ENCODE measurements around the gene CEP120.
"Not testable (repeated sequence)": the region's sequence is repeated elsewhere in the genome, so short reads cannot be mapped to it uniquely, and the experiment has no call there.

The CEP120 gene

DNA sequence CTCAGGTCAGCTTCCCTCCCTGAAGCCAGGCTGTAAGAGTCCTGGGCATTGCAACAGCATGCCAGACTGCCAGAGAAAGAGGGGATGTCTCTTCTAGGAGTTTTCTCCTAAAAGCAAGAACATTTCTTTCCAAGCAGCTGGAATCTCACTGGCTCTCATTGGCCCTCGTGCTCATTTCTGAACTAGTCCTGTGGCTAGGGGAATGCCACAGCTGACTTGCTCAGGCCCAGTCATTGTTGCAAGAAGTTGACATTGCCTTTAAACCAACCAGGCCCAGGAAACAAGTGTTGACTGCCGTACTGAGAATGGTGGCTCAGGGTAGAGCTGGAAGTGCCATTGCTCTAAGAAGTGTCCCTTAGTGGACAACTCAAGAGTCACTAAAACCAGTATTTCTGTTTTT lies 15.0 kb upstream of the CEP120 start:
- no peak for DNase-seq

DNA sequence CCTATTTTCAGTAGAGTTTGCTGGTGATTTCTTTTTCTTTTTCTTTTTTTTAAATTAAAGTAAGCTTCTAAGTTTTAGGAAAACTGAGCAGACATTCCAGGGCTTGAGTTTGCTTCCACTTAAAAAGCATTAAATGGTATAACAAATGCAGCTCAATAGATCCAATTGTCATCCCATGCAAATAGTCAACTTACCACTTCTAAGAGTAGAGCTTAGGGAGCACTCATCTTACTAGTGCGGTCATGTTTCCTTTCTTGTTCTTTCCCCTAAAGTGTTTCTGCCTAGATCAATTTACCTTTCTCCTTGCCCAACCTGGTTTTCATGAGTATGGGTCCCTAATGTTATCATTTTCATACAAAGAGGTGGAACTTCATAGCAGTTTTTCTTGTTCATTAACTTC lies 13.0 kb upstream of the CEP120 start:
- DNase-seq: no peak

DNA sequence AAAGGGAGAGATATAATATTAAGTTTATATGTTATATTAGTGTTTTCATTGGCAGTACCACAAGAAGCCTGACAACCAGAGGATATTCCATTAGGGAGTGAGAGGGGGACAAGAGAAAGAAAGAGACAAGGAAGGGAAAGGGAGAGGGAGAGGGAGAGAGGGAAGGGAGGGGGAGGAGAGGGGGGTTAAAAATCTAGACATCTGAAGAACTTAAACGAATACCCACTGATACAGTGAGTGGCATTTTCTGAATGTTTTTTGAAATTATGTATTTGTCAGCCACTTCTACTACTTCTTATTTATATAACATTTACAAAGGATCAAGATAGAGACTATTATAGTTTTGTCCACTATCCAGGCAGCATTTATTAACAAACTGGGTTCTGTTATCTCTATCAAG lies 11.6 kb upstream of the CEP120 start:
- DNase-seq: no peak

DNA sequence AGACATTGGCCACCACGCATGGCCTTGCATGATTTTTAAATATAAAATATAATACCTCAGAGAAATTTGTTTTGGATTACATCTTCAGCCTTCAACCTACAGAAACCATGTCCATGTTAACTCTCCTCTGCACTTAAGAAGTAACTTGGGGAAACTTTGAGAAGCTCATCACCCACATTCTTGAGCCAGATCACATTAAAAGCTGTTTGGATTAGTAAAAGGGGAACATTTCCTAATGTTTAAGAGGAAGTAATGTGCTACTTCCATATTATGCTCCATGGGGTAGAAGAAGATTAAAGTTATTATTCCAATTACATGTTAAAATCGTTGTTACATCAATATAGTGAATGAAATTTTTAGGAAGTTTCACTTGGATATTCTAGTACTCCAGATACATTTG lies 10.4 kb upstream of the CEP120 start:
- no peak for DNase-seq

DNA sequence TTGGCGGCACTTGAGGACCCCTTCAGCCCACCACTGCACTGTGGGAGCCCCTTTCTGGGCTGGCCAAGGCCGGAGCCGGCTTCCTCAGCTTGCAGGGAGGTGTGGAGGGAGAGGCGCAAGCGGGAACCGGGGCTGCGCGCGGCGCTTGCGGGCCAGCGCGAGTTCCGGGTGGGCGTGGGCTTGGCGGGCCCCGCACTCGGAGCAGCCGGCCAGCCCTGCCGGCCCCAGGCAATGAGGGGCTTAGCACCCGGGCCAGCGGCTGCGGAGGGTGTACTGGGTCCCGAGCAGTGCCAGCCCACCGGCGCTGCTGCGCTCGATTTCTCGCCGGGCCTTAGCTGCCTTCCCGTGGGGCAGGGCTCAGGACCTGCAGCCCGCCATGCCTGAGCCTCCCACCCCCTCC lies 7.2 kb upstream of the CEP120 start:
- DNase-seq: not testable (repeated sequence)

DNA sequence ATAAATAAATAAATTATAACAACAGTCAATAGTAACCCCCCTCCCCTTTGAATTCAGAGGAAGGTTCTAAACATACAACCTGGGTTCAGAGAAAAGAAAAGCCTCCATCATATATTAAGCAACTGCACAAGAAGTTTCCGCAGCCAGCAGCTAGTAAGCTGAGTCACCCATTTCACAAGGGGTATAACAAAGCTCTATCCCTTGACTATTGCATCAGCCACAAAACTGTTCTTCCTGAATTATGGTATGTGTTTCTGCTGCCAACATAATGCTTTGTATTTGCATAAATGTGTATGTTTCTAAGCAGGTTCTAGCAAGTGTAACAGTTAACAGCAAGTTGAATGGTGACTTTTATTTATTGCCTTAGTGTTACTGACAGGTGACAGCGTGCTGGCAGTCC lies 6.8 kb upstream of the CEP120 start:
- DNase-seq: no peak

DNA sequence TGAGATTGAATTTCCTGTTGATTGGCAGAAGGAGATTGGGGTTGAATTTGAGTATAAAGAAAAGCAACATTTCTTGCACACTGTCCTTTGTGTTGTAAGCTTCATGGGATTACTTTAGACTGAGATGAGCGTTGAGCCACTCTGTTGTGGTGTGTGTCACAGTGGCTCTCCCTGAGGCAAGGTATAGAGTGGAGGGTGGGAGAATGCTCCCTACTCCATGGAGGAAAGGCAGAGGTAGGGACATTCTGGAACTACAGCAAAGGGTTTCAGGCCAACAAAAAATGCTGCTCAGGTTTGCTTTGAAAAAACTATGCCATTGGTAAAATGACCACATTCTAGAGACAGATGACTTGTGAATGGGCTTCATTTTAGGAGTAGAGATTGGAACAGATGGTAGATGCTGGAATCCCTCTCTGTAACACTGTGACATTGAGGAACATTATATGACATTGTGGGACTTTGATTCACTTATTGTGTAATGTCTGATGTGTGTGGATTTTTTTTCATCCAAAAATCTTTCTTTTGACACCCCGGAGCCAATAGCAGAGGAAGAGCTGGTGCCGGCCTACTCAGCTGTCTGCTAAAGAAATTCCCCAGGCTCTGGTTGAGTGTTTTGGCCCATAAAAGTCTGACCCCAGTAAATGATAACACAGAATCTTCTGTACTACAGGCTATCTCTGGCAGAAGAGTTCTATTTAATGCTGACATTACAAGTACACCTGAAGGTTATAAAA lies 6.2 kb upstream of the CEP120 start:
- no peak for DNase-seq

DNA sequence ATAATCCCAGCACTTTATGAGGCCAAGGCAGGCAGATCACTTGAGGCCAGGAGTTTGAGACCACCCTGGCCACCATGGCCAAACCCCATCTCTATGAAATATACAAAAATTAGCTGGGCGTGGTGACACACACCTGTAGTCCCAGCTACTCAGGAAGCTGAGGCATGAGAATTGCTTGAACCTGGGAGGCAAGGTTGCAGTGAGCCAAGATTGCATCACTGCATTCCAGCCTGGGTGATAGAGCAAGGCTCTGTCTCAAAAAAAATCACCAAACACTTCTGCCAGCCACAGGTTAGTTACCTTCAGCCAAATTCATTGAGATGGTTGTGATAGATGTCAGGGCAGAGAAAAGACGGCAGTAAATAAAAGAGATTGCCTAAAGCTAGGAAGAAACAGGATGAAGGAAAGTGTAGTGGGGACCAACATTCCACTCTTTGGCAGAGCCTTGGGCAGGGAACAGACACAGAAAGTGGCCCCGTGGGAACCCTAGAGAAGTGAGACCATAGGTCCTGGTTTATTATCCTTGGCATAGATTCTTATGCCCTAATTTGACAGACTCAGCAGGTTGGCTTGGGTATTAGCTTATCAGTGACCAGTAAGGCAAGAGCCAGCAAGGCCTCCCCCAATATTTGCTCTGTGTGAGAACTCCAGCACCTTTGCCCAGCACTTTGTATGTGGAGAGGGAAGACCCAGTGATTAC lies 5.5 kb upstream of the CEP120 start:
- DNase-seq: no peak

DNA sequence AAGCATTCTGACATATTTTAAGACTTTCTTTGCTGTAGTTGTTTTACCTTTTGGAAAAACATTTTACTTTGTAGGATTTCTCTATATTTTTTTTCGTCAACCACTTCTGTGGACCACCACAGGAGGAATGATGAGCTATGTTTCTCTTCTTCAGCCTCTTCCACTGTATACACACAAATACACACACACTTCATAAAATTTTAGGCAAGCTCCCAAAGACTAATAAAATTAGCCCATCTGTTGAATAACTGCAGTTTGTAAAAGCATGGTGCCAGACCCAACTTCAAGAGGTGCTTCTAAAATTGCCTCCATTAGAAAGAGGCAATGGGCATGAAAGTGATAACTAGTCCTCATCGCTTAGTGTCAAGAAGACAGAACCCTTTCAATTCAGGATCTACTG lies 4.1 kb upstream of the CEP120 start:
- no peak for DNase-seq

DNA sequence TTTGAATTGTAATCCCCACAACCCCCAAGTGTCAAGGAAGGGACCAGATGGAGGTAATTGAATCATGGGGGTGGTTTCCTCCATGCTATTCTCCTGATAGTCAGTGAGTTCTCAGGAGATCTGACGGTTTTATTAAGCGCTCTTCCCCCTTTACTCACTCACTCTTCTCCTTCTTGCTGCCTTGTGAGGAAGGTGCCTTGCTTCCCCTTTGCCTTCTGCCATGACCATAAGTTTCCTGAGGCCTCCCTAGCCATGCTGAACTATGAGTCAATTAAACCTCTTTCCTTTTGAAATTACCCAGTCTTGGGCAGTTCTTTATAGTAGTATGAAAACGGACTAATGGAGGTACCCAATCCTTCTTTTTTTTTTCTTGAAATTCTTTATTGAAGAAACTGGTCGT lies 2.2 kb upstream of the CEP120 start:
- no peak for DNase-seq

DNA sequence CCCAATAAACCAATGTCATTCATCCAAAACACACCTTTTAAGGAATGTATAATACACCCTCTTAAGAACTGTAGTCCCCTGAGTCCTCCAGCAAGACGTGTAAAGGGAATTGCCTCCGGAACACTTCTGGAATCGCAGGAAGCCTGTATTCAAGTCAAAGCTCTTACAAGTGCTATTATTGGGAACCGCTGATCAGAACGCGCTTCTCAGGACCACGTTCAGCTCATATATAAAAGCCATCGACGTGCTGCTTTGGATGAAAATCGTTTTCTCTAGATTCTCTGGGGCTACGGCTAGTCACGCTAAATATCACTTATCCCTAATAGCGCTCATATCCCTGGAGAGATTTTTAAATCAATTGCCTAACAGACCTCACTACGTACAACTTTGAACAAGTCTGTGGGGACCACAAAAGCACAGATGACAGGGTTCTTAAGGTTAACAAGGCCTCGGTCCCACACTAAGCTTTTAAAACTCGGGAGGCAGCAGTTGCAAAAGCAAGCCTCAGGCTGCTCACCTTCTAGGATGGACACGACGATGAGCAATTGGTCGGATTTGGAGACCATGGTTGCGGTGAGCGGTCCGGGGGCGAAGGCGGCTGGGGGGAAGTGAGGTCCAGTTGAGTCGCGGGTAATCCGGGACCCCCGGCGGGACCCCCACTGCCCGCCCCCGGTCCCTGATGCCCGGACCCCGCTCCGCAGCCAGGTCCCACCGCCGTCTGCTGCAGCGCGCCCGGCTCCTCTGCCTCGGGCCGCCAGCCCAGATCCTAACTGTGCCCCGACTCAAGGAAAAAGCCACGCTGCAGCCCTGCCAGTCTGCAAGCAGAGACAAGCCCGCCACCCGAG lies 548 bp downstream of the CEP120 start:
- no peak for DNase-seq

DNA sequence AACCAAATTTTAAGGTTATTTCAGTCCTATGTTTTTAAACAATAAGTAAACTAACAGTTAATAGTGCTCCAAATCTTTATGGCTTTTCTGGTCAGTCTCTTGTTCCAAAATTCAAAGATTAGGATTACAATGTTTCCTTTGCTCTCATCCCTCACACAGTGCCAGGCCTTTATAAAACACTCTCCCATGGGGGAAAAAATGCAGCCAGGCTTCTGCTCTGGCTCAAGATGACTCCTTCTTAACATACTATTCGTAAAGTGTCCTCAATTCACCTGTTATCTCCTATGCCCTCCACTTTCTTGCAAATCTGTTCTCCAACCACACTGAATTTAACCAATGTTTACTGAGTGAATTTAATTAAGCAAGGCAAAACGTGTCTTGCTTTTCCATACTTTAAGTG lies 1.4 kb downstream of the CEP120 start:
- no peak for DNase-seq

DNA sequence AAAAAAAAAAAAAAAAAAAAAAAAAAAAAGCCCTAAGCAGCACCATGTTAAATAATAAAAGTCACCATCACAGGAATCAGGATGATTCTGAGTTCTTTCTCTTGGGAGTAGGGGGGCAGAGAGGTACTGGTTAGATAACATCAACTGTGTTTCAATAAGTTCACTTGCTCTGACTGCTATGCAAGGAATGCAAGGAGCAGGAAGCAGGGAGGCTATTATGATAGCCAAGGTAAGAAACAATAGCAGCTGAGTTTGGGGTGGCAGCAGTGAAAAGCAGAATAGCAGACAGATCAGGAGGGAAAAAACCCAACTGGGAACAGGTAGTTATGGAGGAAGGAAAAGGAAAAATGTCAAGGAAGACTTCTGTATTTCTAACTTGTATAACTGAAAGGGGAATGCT lies 8.2 kb downstream of the CEP120 start:
- DNase-seq: no peak

DNA sequence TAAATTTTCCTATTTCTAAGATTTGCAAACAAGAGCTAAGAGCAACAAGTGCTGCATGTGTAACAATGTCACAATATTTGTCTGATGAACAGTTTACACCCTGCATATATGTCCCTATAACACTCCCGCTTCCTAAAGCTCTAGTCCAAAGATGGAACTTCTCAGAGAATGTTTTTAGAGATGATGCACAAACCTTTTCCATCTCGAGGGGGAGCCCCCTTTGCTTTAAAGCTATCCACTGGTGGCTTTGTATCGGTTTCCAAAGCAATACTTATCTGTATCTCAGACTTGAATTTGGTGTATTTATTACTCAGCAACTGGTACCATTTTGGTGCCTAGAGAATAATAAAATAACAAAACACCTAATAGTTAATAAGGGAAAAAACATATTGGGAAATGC lies 11.0 kb downstream of the CEP120 start:
- DNase-seq: no peak

DNA sequence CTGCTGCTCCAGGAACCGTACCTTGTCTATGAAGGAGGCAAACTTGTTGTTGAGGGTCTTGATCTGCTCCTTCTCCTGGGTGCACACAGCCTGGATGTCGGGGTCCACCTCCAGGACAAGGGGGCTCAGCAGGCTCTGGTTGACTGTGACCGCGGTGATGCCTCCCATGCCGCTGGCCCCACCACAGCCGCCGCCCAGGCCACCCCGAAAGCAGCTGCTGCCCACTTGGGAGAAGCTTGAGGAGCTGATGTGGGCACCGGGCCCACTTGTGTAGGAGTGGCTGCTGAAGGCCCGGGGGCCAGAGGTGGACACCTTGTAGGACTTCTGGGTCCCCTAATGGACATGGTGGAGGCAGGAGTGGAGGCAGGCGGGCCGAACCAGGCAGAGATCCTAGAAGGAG lies 21.2 kb downstream of the CEP120 start:
- not testable (repeated sequence) for DNase-seq

DNA sequence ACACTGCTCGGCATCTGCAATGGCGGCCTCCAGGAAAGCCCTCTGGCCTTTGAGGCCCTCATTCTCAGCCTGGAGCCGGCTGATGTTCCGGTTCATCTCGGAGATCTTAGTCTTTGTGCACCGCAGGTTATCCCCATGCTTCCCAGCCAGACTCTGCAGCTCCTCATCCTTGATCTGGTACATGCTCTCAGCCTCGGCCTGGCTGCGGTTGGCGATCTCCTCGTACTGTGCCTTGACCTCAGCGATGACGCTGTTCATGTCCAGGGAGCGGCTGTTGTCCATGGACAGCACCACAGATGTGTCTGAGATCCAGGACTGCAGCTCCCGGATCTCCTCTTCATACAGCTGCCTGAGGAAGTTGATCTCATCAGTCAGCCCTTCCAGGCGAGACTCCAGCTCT lies 21.9 kb downstream of the CEP120 start:
- DNase-seq: no peak

DNA sequence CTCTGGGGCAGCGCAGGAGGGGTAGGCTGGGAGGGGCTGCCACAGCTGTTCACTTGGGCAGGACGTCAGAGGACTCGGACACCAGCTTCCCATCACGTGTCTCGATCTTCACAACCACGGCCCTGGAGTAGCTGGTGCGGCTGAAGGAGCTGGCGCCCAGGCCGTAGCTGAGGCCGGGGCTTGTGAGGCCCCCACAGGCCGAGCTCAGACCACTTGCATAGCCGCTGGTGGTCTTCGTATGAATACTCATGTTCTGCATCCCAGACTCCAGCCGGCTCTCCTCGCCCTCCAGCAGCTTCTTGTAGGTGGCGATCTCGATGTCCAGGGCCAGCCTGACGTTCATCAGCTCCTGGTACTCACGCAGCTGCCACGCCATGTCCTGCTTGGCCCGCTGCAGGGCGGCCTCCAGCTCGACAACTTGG lies 22.3 kb downstream of the CEP120 start:
- DNase-seq: not testable (repeated sequence)

DNA sequence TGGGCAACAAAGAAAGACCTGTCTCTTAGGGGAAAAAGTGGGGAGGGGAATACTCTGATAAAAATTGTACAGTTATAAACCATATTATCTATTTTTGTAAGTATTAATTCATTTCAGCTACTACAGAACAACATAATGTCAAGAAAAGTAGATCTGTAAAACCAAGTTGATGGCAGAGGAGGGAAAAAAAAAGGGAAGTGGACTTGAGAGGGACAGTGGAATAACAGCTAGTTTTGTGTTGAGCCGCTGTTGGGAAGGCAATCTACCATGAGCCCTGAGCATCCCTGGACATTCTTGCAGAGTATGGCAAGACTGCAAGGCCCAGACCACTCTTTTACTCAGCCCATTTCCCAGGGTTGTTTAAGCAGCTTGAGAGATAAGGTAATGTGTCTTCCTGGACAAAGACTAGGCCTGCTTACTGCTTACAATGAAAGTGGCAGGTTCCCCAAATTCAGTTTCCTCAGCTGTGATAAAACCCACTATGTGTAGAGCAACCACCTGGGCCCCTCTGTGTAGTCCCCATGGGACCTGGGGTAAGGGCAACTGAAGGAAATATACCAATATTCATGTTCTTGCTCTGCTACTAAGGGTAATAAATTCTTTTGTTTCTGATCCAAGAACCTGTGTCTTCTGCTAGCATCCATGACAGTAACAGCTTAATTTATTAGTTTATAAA lies 25.0 kb downstream of the CEP120 start:
- DNase-seq: no peak

DNA sequence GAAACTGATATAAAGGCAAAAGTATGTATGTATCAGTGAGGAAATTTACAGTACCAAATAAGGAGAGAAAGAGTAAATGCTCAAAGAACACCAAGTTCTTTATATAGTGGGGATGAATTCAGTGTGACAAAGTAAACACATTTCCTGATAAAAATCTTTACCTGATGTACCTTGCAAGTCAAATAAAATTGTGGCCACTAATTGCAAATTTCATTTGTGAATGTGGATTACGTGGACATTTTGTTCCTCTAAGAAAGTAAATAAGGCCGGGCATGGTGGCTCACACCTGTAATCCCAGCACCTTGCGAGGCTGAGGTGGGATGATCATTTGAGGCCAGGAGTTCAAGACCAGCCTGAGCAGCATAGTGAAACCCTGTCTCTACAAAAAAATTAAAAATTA lies 25.7 kb downstream of the CEP120 start:
- no peak for DNase-seq

DNA sequence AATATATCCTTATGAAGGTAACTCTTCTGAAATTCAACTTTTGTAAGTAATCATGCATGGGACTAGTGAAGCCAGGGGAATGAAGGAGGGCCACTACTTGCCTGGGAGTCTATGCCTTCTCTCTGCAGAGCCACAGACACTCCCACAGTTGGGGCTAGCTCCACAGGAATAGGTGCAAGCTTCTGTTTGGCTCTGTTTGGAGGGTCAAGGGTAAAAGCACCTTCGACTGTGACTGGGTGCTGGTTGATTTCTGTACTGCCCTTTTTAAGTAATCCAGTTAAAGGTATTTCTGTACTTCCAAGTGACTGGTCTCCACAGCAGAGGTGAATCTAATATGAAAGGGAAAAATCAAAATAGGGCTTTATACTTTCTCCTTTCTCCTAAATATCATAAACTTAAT lies 32.2 kb downstream of the CEP120 start:
- no peak for DNase-seq

DNA sequence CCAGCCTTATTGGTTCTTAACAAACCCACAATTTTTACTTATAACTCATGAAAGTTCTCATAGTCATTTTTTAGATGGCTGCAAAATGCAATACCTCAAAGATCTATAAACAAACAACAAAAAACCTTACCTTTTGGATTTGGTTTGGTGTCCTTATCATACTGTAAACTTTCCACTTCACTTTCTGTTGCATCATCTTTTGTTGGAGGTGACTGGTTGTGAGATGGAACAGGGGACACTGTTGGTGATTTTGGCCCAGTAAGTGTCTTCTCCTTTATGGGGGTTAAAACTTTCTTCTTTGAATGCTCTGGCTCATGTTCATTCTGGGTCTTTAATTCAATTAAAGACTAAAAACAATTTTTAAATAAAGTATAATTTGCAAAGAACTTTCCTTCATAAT lies 33.4 kb downstream of the CEP120 start:
- no peak for DNase-seq

DNA sequence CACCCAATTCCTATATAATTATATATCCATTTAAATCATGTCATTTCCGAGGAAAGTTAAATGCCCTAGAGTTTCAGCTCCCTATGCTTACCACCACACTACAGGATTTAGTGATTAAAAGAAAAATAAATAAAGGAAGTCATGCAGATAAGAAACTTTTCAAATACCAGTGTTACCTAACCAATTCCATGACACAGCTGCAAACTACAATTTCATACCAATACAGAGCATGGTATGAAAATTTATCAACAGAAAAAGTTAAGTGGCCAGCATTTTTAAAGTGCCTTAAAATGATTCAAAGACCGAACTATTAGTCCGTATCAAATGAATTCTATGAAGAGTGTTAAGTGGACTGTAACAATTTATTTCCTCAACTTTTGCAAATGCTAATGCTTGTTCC lies 35.9 kb downstream of the CEP120 start:
- DNase-seq: no peak

DNA sequence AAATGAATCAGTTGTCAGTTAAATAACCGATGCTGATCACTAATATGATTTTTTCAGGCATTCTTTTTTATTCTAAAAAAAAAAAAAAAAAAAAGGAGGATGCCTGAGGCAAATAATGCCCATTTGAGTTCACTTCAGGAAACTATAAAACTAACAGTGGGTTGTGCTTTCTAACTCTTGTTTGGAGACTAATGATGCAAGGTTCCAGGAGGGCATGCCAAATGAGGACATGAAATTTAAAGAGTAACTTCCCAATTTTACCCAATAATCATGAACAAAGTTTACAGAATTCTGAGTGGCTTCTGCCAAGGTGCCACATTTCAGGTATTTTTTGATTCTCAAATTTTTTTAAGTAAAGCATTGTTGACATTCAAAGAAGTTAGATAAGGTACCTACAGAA lies 41.0 kb downstream of the CEP120 start:
- DNase-seq: no peak

Measured in stimulated activated naive CD4-positive, alpha-beta T cell treated with Interleukin-2 at 50 U/mL for 16 hours (primary cell).